GM12878 (cell line): Measurements from ENCODE around the gene ORM2. TPM values are rescaled to one million over a fixed set of nuclear protein-coding genes. Genes with fewer than 3 reads are reported as not detected.

Experiments
- ATAC-seq: fragments of 200-7000 bp; cut with Tn5 transposase; 3 replicates; pipeline ENCODE4 v1.9.1; 2020; ENCODE audit warnings: mild to moderate bottlenecking, moderate library complexity
- BruUV-seq: library from RNA; stranded (reverse); fragments of 400-500 nt; replicated peaks from 2 replicates; lab custom pipeline; 2021; lab: Mats Ljungman, UMichigan
- CTCF ChIA-PET: fragments of 300-600 bp; sonication (Branson Sonifier 250); formaldehyde crosslinking; extraction: SDS; loops from one replicate; lab custom pipeline; 2021; ENCODE audit warnings: inconsistent platforms; lab: Yijun Ruan, JAX
- POLR2A ChIA-PET: fragments of 350-600 bp; formaldehyde crosslinking; extraction: SDS; loops from one replicate; lab custom pipeline; 2021; ENCODE audit warnings: inconsistent platforms; lab: Charles Lee
- RAD21 ChIA-PET: fragments of 300-600 bp; sonication (Branson Sonifier 250); formaldehyde crosslinking; loops from one replicate; lab custom pipeline; 2023; ENCODE audit warnings: antibody characterized with exemption; ENCODE audit not compliant: unreplicated experiment; lab: Charles Lee
- SMC1A ChIA-PET: fragments of 300-600 bp; sonication (Branson Sonifier 250); formaldehyde crosslinking; loops from one replicate; lab custom pipeline; 2023; ENCODE audit not compliant: unreplicated experiment, uncharacterized antibody; lab: Charles Lee
- DNase-seq: peaks from one replicate; pipeline ENCODE4 v3.0.0-alpha.2; 2011; ENCODE audit warnings: low read depth, low spot score
- FAIRE-seq: peaks from 3 replicates; lab custom pipeline; 2011; peaks lifted over from hg19 to GRCh38; lab: Jason Lieb, UNC
- H2AFZ ChIP-seq: 2 replicates; pipeline ENCODE4 v1.6.0; 2011; ENCODE audit warnings: low read depth, low read length, control low read depth; ENCODE audit not compliant: control insufficient read depth
- H3K27ac ChIP-seq: 2 replicates; pipeline ENCODE4 v1.5.1; 2011; ENCODE audit warnings: control low read depth; ENCODE audit not compliant: control insufficient read depth, insufficient read depth
- H3K27me3 ChIP-seq, 2 experiments: replicated peaks in 1 of 2; 2 replicates each; pipeline versions ENCODE4 v1.6.0 to v1.6.1; 2011; ENCODE audit warnings: low read length in 1 of 2; ENCODE audit not compliant: control insufficient read depth in 2 of 2, insufficient read depth in 2 of 2
- H3K36me3 ChIP-seq, 2 experiments: 2 replicates each; pipeline ENCODE4 v1.5.1; 2011; ENCODE audit warnings: low read length in 1 of 2; ENCODE audit not compliant: control insufficient read depth in 2 of 2, insufficient read depth in 2 of 2
- H3K4me1 ChIP-seq: 2 replicates; pipeline ENCODE4 v1.6.1; 2011; ENCODE audit warnings: mild to moderate bottlenecking, low read length, moderate library complexity, mixed read lengths; ENCODE audit not compliant: control insufficient read depth, insufficient read depth
- H3K4me2 ChIP-seq: 2 replicates; pipeline ENCODE4 v1.6.0; 2011; ENCODE audit warnings: control low read depth; ENCODE audit not compliant: control insufficient read depth, insufficient read depth
- H3K4me3 ChIP-seq: fragments of 200-600 bp; sonication (generic); 2 replicates; pipeline ENCODE4 v1.5.1; 2016
- H3K79me2 ChIP-seq: 2 replicates; pipeline ENCODE4 v1.6.0; 2011; ENCODE audit warnings: low read length; ENCODE audit not compliant: control insufficient read depth, insufficient read depth
- H3K9ac ChIP-seq: 2 replicates; pipeline ENCODE4 v1.8.0; 2011; ENCODE audit warnings: low read length, control low read depth, mixed read lengths; ENCODE audit not compliant: control insufficient read depth, insufficient read depth
- H3K9me3 ChIP-seq: replicated peaks from 3 replicates; pipeline ENCODE4 v1.5.1; 2011; ENCODE audit warnings: mild to moderate bottlenecking, low read length; ENCODE audit not compliant: control insufficient read depth, insufficient read depth
- H4K20me1 ChIP-seq: 2 replicates; pipeline ENCODE4 v1.6.0; 2011; ENCODE audit not compliant: control insufficient read depth, insufficient read depth
- ATF7 ChIP-seq: fragments of 450-650 bp; IDR thresholded peaks from 2 replicates; pipeline ENCODE4 v1.6.1; 2016; ENCODE audit warnings: low read depth, mild to moderate bottlenecking
- CEBPB ChIP-seq, 2 experiments: fragments of 150-350 bp in 1 of 2; IDR thresholded peaks; 2 replicates each; pipeline ENCODE4 v1.6.1; 2012 to 2014; ENCODE audit warnings: low read depth in 2 of 2, low read length in 2 of 2, borderline replicate concordance in 1 of 2, inconsistent platforms in 1 of 2
- KAT2A ChIP-seq: conservative IDR thresholded peaks from 2 replicates; pipeline ENCODE4 v1.6.1; 2011; ENCODE audit warnings: low read depth, low read length; ENCODE audit not compliant: control insufficient read depth
- MEF2B ChIP-seq: fragments of 450-650 bp; IDR thresholded peaks from 2 replicates; pipeline ENCODE4 v1.6.1; 2018; ENCODE audit warnings: mild to moderate bottlenecking, moderate library complexity; ENCODE audit not compliant: partially characterized antibody, poor library complexity, severe bottlenecking
- MYC ChIP-seq: IDR thresholded peaks from 2 replicates; pipeline ENCODE4 v1.6.1; 2011; ENCODE audit warnings: mild to moderate bottlenecking, low read length, moderate library complexity, inconsistent platforms; ENCODE audit not compliant: insufficient read depth, insufficient replicate concordance, insufficient read length, severe bottlenecking
- PML ChIP-seq: IDR thresholded peaks from 2 replicates; pipeline ENCODE4 v1.6.1; 2012; ENCODE audit warnings: low read length, inconsistent platforms
- STAT3 ChIP-seq: IDR thresholded peaks from 2 replicates; pipeline ENCODE4 v1.6.1; 2011; ENCODE audit warnings: low read depth, low read length, improper control_type of control experiment
- TBL1XR1 ChIP-seq: IDR thresholded peaks from 2 replicates; pipeline ENCODE4 v1.6.1; 2012; ENCODE audit warnings: low read depth, low read length, improper control_type of control experiment
- WGBS: methylation state at CpG from one replicate; pipeline ENCODE4 v1.1.6; 2016; ENCODE audit warnings: low lambda C conversion rate; ENCODE audit not compliant: insufficient replicate concordance, insufficient coverage; ENCODE audit errors: missing lambda C conversion rate; 5-methylcytosine and 5-hydroxymethylcytosine counted together
- in situ Hi-C: fragments of 300-500 bp; cut with MboI; formaldehyde crosslinking; loops from 9 replicates; pipeline ENCODE4 v1.14.3; 2018; ENCODE audit warnings: mixed read lengths
- intact Hi-C: fragments of 100-400 bp; cut with micrococcal nuclease; formaldehyde crosslinking; loops from one replicate; pipeline ENCODE4 v1.14.2; 2022; ENCODE audit not compliant: unreplicated experiment
- polyA plus RNA-seq, 11 experiments: library from polyadenylated mRNA; depleted of rRNA in 4 of 11; unstranded in 6 of 11; stranded (reverse) in 5 of 11; fragments of >200 nt; fragmentation: Nextera tagmentation in 4 of 11; fragmentation: Illumina TruSeq in 1 of 11; extraction: Ambion mirVana in 4 of 11; extraction: Trizol in 1 of 11; gene quantifications; 1 replicate in 1 of 11; 2 replicates in 10 of 11; pipeline versions ENCODE4 v1.2.1 to v1.2.3, GENCODE V29; 2011 to 2016; ENCODE audit warnings: inconsistent platforms in 2 of 11, missing spikeins in 2 of 11, low read depth in 1 of 11
- total RNA-seq, 4 experiments: library from RNA; depleted of rRNA in 3 of 4; stranded (reverse); fragments of >200 nt in 3 of 4; fragmentation: Illumina TruSeq in 1 of 4; extraction: Trizol in 1 of 4; gene quantifications; 2 replicates each; pipeline versions ENCODE4 v1.2.1 to v1.2.3, GENCODE V29; 2013 to 2021
- TF ChIP-seq, protein P1 (sequence below): IDR thresholded peaks from 2 replicates; pipeline ENCODE4 v1.6.1; 2011; ENCODE audit warnings: borderline replicate concordance, low read depth, mild to moderate bottlenecking, moderate library complexity, mixed read lengths, low read length; ENCODE audit not compliant: insufficient read depth; ENCODE audit errors: extremely low read length
- TF ChIP-seq, protein P2 (sequence below): IDR thresholded peaks from 2 replicates; pipeline ENCODE4 v1.6.1; 2012; ENCODE audit warnings: low read depth, low read length, improper control_type of control experiment
- TF ChIP-seq, protein P3 (sequence below): fragments of 450-650 bp; formaldehyde crosslinking; IDR thresholded peaks from 2 replicates; pipeline ENCODE4 v1.4.0; 2022; ENCODE audit warnings: mild to moderate bottlenecking, moderate library complexity

ORM2 gene
- total and polyA plus RNA-seq, 10 of the 15 experiments (the other 5 are each of a cell fraction or from before 2014, with no cell fraction given): 0.64 TPM; not detected in 9

DNA sequence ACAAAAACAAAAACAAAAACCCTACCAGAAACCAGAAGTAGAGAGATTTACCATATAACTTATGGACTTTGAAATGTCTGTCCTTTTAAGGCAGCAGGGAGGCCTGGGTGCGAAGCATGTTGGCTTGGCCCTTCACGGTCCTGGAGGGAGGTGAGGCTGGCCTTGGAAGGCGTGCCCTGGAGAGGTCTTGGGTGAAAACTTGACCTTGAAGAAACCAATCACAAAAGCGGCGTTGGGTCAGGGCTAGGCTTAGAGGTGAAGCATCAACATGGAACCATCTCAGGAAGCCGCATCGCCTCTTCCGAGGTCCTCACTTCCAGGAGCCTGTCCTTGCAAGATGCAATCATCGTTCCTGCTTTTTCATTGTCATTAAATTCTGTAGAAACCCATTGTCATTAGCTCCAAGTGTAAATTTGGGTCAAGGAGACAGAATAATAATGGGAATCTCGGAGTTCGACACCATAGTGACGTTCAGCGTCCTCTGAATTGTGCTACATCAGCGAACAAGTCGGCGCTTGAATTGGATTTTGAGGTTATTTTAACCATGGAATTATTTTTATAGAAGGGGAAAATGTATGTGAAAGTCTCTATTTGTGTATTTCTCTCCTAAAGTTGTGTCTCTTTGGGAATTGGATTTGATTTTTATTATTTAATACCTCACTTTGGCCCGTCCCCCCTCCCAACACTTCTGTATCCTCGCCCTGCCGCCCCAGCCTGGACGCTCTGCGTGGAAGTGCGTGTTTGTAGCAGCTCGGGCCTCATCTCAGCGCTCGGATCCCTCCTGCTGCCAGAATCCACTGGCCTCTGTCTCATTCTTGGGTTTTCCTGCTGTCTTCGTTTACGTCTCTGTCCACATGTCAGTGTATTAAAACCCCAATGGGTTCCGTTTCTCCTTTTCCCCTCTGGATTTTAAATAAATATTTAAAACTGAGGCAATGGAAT is 17.8 kb upstream of the ORM2 start:
- in situ Hi-C loops: no loop called here
- Histone ChIP-seq H3K36me3 (no peaks in the 10 kb centered on the region), H3K79me2 (no peaks in the 10 kb centered on the region), H3K9ac (no peak overlapping the region), H3K9me3 (no peaks in the 10 kb centered on the region), H2AFZ (no peak overlapping the region), H3K27ac (no peak overlapping the region), H3K27me3 (no peaks in the 10 kb centered on the region; a peak in 1 of 4 replicates)
- FAIRE-seq (no peak), DNase-seq (no peak)
- POLR2A ChIA-PET: no interaction called here
- TF ChIP-seq, protein P1, sequence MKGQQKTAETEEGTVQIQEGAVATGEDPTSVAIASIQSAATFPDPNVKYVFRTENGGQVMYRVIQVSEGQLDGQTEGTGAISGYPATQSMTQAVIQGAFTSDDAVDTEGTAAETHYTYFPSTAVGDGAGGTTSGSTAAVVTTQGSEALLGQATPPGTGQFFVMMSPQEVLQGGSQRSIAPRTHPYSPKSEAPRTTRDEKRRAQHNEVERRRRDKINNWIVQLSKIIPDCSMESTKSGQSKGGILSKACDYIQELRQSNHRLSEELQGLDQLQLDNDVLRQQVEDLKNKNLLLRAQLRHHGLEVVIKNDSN: no peak
- TF ChIP-seq STAT3: no peak
- TF ChIP-seq ATF7: no peak
- no peak for TF ChIP-seq MYC
- no peak for TF ChIP-seq CEBPB (IDR thresholded peaks at IDR 0.05; ENCODE audit: borderline replicate concordance in 1 of 2, low read depth in 2 of 2, low read length in 2 of 2)
- TF ChIP-seq, protein P2, sequence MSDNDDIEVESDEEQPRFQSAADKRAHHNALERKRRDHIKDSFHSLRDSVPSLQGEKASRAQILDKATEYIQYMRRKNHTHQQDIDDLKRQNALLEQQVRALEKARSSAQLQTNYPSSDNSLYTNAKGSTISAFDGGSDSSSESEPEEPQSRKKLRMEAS: no peak
- no peak for TF ChIP-seq TBL1XR1
- TF ChIP-seq KAT2A: no peak
- TF ChIP-seq PML: no peak
- TF ChIP-seq MEF2B: no peak
- TF ChIP-seq, protein P3, sequence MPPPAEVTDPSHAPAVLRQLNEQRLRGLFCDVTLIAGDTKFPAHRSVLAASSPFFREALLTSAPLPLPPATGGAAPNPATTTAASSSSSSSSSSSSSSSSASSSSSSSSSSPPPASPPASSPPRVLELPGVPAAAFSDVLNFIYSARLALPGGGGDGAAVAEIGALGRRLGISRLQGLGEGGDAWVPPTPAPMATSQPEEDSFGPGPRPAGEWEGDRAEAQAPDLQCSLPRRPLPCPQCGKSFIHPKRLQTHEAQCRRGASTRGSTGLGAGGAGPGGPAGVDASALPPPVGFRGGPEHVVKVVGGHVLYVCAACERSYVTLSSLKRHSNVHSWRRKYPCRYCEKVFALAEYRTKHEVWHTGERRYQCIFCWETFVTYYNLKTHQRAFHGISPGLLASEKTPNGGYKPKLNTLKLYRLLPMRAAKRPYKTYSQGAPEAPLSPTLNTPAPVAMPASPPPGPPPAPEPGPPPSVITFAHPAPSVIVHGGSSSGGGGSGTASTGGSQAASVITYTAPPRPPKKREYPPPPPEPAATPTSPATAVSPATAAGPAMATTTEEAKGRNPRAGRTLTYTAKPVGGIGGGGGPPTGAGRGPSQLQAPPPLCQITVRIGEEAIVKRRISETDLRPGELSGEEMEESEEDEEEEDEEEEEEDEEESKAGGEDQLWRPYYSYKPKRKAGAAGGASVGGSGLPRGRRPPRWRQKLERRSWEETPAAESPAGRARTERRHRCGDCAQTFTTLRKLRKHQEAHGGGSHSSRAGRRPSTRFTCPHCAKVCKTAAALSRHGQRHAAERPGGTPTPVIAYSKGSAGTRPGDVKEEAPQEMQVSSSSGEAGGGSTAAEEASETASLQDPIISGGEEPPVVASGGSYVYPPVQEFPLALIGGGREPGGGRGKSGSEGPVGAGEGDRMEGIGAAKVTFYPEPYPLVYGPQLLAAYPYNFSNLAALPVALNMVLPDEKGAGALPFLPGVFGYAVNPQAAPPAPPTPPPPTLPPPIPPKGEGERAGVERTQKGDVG (CRISPR knock-in tag): no peak
- TF ChIP-seq, all 136 proteins: peak for 0
- Histone ChIP-seq H4K20me1 (no peaks in the 10 kb centered on the region), H3K4me3 (no peak overlapping the region), H3K4me1 (no peaks in the 10 kb centered on the region), H3K4me2 (no peak overlapping the region)
- ChIA-PET SMC1A (interaction anchor here (0.7 kb wide), 1 partner anchor 229 kb away, joined by 3 read pairs; no protein-coding TSS in a partner anchor), CTCF (interaction anchor here (0.6 kb wide), 1 partner anchor 21 kb away, joined by 3 read pairs; no protein-coding TSS in a partner anchor), RAD21 (no interaction called here)
- no peak for ATAC-seq
- intact Hi-C loops: no loop called here
- no TSS peak for BruUV-seq
- WGBS: 58% methylated on average over 28 of the region's 28 CpGs
